Epithelial cell of alveolus of lung (primary cell): ENCODE data around the gene POLR2E. TPM values are rescaled to one million over a fixed set of nuclear protein-coding genes. Genes with fewer than 3 reads are reported as not detected.

Source experiments
- total RNA-seq: library from RNA; depleted of rRNA; stranded (reverse); fragments of >200 nt; gene quantifications from 2 replicates; pipeline ENCODE4 v1.2.1, GENCODE V29; 2015

Gene POLR2E
- 207 and 220 TPM in 2 replicates for total RNA-seq

GRCh38 chr19:1094978-1095701, at the start of gene POLR2E:
Gene POLR2E (minus strand): TSS chr19:1095375. CDS start chr19:1095315, 60 bp downstream.

DNA sequence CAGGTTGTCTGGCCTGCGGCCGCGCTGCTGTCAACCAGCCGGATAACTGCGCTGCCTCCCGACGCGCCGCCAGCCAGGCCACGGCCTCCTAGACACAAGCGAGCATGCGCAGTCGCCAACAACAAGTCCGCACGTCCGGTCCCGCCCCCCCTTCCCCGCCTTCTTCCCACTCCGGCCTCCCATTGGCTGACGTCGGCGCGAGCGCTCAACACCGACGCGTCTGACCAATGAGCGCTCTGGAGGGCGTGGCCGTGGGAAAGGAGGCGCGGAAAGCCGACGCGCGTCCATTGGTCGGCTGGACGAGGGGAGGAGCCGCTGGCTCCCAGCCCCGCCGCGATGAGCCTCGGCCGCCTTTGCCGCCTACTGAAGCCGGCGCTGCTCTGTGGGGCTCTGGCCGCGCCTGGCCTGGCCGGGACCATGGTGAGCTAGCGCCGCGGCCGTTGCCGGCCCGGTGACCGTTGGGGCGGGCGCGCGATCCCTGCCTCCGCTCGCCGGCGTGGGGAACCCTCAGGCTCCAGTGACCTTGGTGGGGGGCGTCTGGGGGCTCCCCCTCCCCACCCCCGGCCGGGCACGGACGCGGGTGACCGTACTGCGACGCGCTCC, 8.6 kb upstream of the POLR2E start, which contains the start of gene GPX4:
GPX4 (plus strand) TSS at position 287 of the 603 bp plus-strand sequence; CDS start at position 337, 50 bp downstream.

DNA sequence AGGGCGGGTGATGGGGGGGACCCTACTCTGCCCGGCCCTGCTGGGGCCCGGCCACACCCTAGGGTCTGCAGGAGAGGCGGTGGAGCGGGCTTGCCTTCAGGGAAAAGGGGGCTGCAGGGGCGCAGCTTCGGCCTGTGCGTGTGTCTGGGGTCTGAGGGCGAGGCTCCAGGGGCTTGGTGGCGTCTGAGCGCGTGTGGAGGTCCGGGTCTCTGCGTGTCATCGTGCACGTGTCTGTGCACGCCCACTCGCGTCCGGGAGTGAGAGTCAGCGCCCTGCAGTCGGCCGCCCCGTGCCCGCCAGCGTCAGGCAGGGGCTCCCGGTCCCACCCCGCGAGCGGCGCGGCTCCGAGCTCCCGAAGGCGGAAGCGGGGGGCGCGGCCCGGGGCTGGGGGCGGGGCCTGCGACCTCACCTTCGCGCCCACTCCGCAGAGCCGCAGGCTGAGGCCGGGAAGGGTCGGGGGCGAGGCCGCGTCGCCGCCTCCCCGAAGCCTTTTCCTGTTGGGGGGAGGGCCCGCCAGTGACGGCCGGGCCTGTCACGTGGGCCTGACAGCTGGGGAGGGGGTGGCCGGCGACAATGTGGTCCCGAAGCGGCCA, 28.3 kb downstream of the POLR2E start, which contains the start of gene ARHGAP45:
ARHGAP45 (plus strand) TSS at position 420 of the 593 bp plus-strand sequence. CDS start 239 bp downstream, outside the sequence.

GRCh38 chr19:1039646-1040475, 55.3 kb downstream of the POLR2E start, which contains the start of gene ABCA7:
Gene ABCA7 (plus strand): TSS chr19:1040107. CDS start chr19:1041362, 1,255 bp downstream.

Other genes starting within 250 kb of the POLR2E start
- gene ELANE, start 243.1 kb downstream of the POLR2E start, total RNA-seq: 15.0 TPM in 1 of 2 replicates, not detected in the other
- gene CFD, start 235.7 kb downstream of the POLR2E start, total RNA-seq: 0.91 and 262 TPM in 2 replicates
- gene MED16, start 202.2 kb downstream of the POLR2E start, total RNA-seq: 45.9 and 54.3 TPM in 2 replicates
- not detected in 2 replicates for gene RNU6-9, start 201.9 kb downstream of the POLR2E start, total RNA-seq
- gene R3HDM4, start 182.2 kb downstream of the POLR2E start, total RNA-seq: 51.7 and 56.2 TPM in 2 replicates
- 0.39 TPM in 1 of 2 replicates, not detected in the other for gene KISS1R, start 178.0 kb downstream of the POLR2E start, total RNA-seq
- 12.2 and 14.5 TPM in 2 replicates for gene ARID3A, start 169.3 kb downstream of the POLR2E start, total RNA-seq
- 49.1 and 54.8 TPM in 2 replicates for gene WDR18, start 111.0 kb downstream of the POLR2E start, total RNA-seq
- 1.6 and 2.0 TPM in 2 replicates for gene GRIN3B, start 95.0 kb downstream of the POLR2E start, total RNA-seq
- gene TMEM259, start 74.3 kb downstream of the POLR2E start, total RNA-seq: 126 and 158 TPM in 2 replicates
- gene RNU6-2, start 73.9 kb downstream of the POLR2E start, total RNA-seq: not detected in 2 replicates
- 265 and 382 TPM in 2 replicates for gene CNN2, start 68.8 kb downstream of the POLR2E start, total RNA-seq
- 1.9 and 3.3 TPM in 2 replicates for gene ABCA7, start 55.3 kb downstream of the POLR2E start, total RNA-seq
- 3.4 and 4.5 TPM in 2 replicates for gene ARHGAP45, start 28.2 kb downstream of the POLR2E start, total RNA-seq
- 357 and 567 TPM in 2 replicates for gene GPX4, start 8.6 kb upstream of the POLR2E start, total RNA-seq
- 33.7 and 63.0 TPM in 2 replicates for gene SBNO2, start 78.9 kb upstream of the POLR2E start, total RNA-seq
- 63.7 and 77.8 TPM in 2 replicates for gene STK11, start 110.4 kb upstream of the POLR2E start, total RNA-seq
- 1.9 and 4.5 TPM in 2 replicates for gene CBARP, start 142.6 kb upstream of the POLR2E start, total RNA-seq
- 85.8 and 140 TPM in 2 replicates for gene ATP5F1D, start 146.4 kb upstream of the POLR2E start, total RNA-seq
- gene MIDN, start 153.2 kb upstream of the POLR2E start, total RNA-seq: 25.0 and 75.9 TPM in 2 replicates
- 239 and 297 TPM in 2 replicates for gene CIRBP, start 174.0 kb upstream of the POLR2E start, total RNA-seq
- 57.6 and 62.4 TPM in 2 replicates for gene FAM174C, start 180.2 kb upstream of the POLR2E start, total RNA-seq
- not detected in 2 replicates for gene EFNA2, start 190.5 kb upstream of the POLR2E start, total RNA-seq